HFFc6 (cell line): ENCODE data around the gene DARS2. TPM values are rescaled to one million over a fixed set of nuclear protein-coding genes. Genes with fewer than 3 reads are reported as not detected.
"Not testable (repeated sequence)": the region's sequence is repeated elsewhere in the genome, so short reads cannot be mapped to it uniquely, and the experiment has no call there.

ENCODE experiments used
- DNase-seq: peaks from one replicate; pipeline ENCODE4 v3.0.0-alpha.2; 2018
- H3K27ac Mint-ChIP-seq: 2 replicates; pipeline ENCODE4 v1.8.0; 2020; ENCODE audit warnings: mild to moderate bottlenecking, mixed read lengths
- H3K27me3 Mint-ChIP-seq: 2 replicates; pipeline ENCODE4 v1.8.0; 2021; ENCODE audit warnings: mild to moderate bottlenecking, moderate library complexity, mixed read lengths; ENCODE audit not compliant: insufficient read depth
- H3K36me3 Mint-ChIP-seq: 2 replicates; pipeline ENCODE4 v1.8.0; 2021; ENCODE audit warnings: low read depth, mixed read lengths
- H3K4me1 Mint-ChIP-seq: 2 replicates; pipeline ENCODE4 v1.8.0; 2020; ENCODE audit warnings: low read depth, mixed read lengths
- H3K4me3 Mint-ChIP-seq: 2 replicates; pipeline ENCODE4 v1.8.0; 2020; ENCODE audit warnings: mild to moderate bottlenecking, moderate library complexity, mixed read lengths
- H3K9me3 Mint-ChIP-seq: 2 replicates; pipeline ENCODE4 v1.8.0; 2020; ENCODE audit warnings: mild to moderate bottlenecking, mixed read lengths
- CTCF ChIP-seq: fragments of 200-600 bp; sonication (generic); IDR thresholded peaks from 2 replicates; pipeline ENCODE4 v1.5.0; 2021; ENCODE audit warnings: antibody characterized with exemption, mild to moderate bottlenecking
- total RNA-seq, 6 experiments: library from RNA; stranded (reverse); fragmentation: NEBNext Ultra II Directional; extraction: Animal tissue kit (Norgen Biotek cat#: 25700); gene quantifications; 2 replicates in 1 of 6; 3 replicates in 5 of 6; pipeline ENCODE4 v1.2.3, GENCODE V29; 2021

The DARS2 gene
- total RNA-seq, 6 experiments from 2014 or later, result 20.5 to 28.9 (median 26.1) TPM

DNA sequence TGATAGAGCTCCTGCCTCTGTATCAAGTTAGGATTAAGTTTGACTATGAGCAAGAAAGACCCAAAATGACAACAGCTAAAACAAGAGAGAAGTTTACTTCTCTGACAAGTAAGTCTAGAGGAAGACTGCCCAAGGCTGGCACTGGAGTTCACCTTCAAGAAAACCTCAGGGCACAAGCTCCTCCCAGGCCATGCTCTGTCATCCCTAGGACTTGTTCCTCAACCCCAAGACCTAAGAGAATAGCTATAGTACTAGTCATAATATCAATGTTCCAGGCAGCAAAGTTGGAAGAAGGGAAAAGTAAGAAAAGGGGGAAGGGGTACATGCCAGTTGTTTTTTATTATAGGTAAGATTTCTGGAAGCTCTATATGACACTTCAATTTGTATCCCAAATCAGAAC lies 26.4 kb upstream of the DARS2 start:
- no peak for DNase-seq
- peaks cover 11% of the 10 kb centered on the region for H3K4me1 Mint-ChIP-seq
- no peak for TF ChIP-seq CTCF
- no peaks in the 10 kb centered on the region for H3K9me3 Mint-ChIP-seq
- H3K4me3 Mint-ChIP-seq, result no peak overlapping the region
- 0 out of 2 replicates have a peak overlapping the region, but pooled peaks have one; percentile 17 for H3K27ac Mint-ChIP-seq
- H3K36me3 Mint-ChIP-seq, result peaks cover 14% of the 10 kb centered on the region
- no peaks in the 10 kb centered on the region for H3K27me3 Mint-ChIP-seq

GRCh38 chr1:173799995-173800394 lies 24.5 kb upstream of the DARS2 start:
- H3K27me3 Mint-ChIP-seq, H3K9me3 Mint-ChIP-seq, DNase-seq, H3K27ac Mint-ChIP-seq, H3K4me3 Mint-ChIP-seq: not testable (repeated sequence)
- Mint-ChIP-seq H3K4me1 (peaks cover 11% of the 10 kb centered on the region), H3K36me3 (peaks cover 19% of the 10 kb centered on the region)

DNA sequence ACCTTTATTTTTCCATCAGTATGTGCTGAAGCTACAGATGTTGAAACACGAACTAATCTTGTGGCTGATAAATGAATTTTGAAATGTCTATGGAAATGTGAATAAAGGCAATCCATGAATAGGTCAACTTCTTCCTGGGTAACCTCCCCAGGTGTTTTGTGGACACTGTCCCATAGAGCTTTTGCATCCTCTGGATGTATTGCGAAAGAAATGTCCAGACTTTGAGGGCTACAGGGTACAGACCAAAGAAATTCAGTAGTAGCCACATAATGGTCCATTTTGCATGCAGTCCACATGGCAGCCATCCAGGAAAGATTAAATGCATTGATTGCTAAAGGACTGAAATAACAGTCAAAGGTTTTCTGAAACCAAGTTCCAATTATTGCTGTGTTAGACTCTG lies 21.5 kb upstream of the DARS2 start:
- DNase-seq, result no peak
- peaks cover 14% of the 10 kb centered on the region; the same call in 1 of the 2 replicates for H3K36me3 Mint-ChIP-seq
- no peak overlapping the region for H3K27ac Mint-ChIP-seq
- TF ChIP-seq CTCF, result no peak
- no peak overlapping the region for H3K4me3 Mint-ChIP-seq
- H3K4me1 Mint-ChIP-seq, result peaks cover 9% of the 10 kb centered on the region
- H3K9me3 Mint-ChIP-seq, result no peaks in the 10 kb centered on the region
- H3K27me3 Mint-ChIP-seq, result no peaks in the 10 kb centered on the region

DNA sequence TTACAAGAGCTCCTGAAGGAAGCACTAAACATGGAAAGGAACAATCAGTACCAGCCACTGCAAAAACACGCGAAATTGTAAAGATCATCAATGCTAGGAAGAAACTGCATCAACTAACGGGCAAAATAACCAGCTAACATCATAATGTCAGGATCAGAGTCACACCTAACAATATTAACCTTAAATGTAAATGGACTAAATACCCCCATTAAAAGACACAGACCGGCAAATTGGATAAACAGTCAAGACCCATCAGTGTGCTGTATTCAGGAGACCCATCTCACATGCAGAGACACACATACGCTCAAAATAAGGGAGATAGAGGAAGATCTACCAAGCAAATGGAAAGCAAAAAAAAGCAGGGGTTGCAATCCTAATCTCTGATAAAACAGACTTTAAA lies 10.8 kb upstream of the DARS2 start:
- peaks cover 71% of the 10 kb centered on the region for H3K36me3 Mint-ChIP-seq
- H3K27me3 Mint-ChIP-seq, H3K9me3 Mint-ChIP-seq, H3K4me3 Mint-ChIP-seq, H3K27ac Mint-ChIP-seq, DNase-seq: not testable (repeated sequence)
- peaks cover 21% of the 10 kb centered on the region for H3K4me1 Mint-ChIP-seq

DNA sequence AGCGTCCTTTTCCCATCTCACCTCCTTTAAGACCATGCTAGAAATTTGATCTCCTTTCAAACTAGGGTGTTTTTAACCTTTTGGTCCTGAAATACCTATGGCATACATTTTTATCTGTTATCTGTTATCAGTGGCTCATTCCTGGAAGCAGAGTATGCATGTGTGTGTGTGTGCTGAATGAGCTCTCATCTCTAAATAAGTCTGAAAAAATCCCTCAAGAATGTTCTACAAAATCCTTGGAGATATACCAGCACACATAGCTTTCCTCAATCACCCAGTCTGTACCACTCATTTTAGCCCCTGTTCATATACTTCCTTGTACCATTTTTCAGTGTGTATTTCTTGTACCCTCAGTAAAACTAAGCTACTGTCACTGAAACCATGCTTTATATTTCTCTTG lies 6.0 kb upstream of the DARS2 start:
- Mint-ChIP-seq H3K27ac (no peak overlapping the region), H3K9me3 (no peaks in the 10 kb centered on the region; the same call in 1 of the 2 replicates), H3K27me3 (no peaks in the 10 kb centered on the region), H3K4me3 (no peak overlapping the region), H3K36me3 (peaks cover 56% of the 10 kb centered on the region), H3K4me1 (peaks cover 34% of the 10 kb centered on the region)
- no peak for DNase-seq
- no peak for TF ChIP-seq CTCF

GRCh38 chr1:173821680-173822079 lies 2.8 kb upstream of the DARS2 start:
- DNase-seq, result no peak
- H3K4me3 Mint-ChIP-seq, result peak overlapping the region; percentile 98; the same call in 1 of the 2 replicates
- peaks cover 41% of the 10 kb centered on the region for H3K4me1 Mint-ChIP-seq
- H3K27ac Mint-ChIP-seq, result no peak overlapping the region; the same call in 1 of the 2 replicates
- no peaks in the 10 kb centered on the region; the same call in 1 of the 2 replicates for H3K9me3 Mint-ChIP-seq
- no peak for TF ChIP-seq CTCF
- H3K27me3 Mint-ChIP-seq, result peaks cover 1% of the 10 kb centered on the region; the same call in 1 of the 2 replicates
- peaks cover 32% of the 10 kb centered on the region for H3K36me3 Mint-ChIP-seq
